ENCODE measurements around the gene CDC14A. TPM values are rescaled to one million over a fixed set of nuclear protein-coding genes. Genes with fewer than 3 reads are reported as not detected.

CDC14A gene
- total and polyA plus RNA-seq, 5 experiments from 2014 or later: 17.1 to 63.4 (median 31.5) TPM

- H3K36me3 Mint-ChIP-seq: peaks cover 24 to 73% (median 42%) of the 10 kb centered on the region in 3 donors
- H3K4me3 Mint-ChIP-seq: no peak overlapping the region
- ATAC-seq: no peak
- no peaks in the 10 kb centered on the region for H3K9me3 Mint-ChIP-seq
- H3K27me3 Mint-ChIP-seq: no peaks in the 10 kb centered on the region
- peaks cover 0 to 13% (median 9%) of the 10 kb centered on the region in 4 donors for H3K4me1 Mint-ChIP-seq
- POLR2A ChIA-PET: no interaction called here
- DNase-seq: no peak
- H3K27ac Mint-ChIP-seq: peak overlapping the region in 3 of 10 donors; percentile 10 to 33 (median 20)
Observed at GRCh38 chr1:100481303-100481702, 129.0 kb downstream of the CDC14A start.

DNA sequence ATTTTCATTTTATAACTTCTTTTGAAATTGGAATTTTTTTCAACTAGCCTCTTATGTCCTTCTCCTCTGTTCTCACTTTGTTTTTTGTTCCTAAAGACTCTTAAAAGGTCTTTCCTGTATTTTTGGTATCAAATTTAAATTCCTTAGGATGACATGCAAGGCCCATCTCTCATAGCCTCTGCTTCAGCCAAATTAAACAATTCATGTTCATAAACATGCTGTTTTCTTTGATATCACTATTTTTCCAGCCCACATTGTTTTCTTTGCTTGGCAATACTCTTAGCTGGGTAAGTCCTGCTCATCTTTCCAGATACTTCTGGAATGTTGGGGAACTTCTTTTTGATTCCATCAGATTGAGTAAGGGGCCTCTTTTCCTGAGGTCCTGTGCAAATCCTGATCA lies 129.9 kb downstream of the CDC14A start:
- no peaks in the 10 kb centered on the region for H3K9me3 Mint-ChIP-seq
- POLR2A ChIA-PET: no interaction called here
- ATAC-seq (no peak), DNase-seq (no peak)
- H3K27ac Mint-ChIP-seq: no peak overlapping the region
- no peak overlapping the region for H3K4me3 Mint-ChIP-seq
- peaks cover 0 to 11% (median 9%) of the 10 kb centered on the region in 4 donors for H3K4me1 Mint-ChIP-seq
- peaks cover 24 to 76% (median 42%) of the 10 kb centered on the region in 3 donors for H3K36me3 Mint-ChIP-seq
- no peaks in the 10 kb centered on the region for H3K27me3 Mint-ChIP-seq

- no peak for ATAC-seq
- Mint-ChIP-seq H3K4me3 (no peak overlapping the region), H3K27ac (no peak overlapping the region), H3K9me3 (no peaks in the 10 kb centered on the region), H3K27me3 (no peaks in the 10 kb centered on the region), H3K36me3 (peaks cover 24 to 77% (median 42%) of the 10 kb centered on the region in 3 donors), H3K4me1 (peaks cover 0 to 8% (median 7%) of the 10 kb centered on the region in 4 donors)
- DNase-seq: no peak
- POLR2A ChIA-PET: no interaction called here
Observed at GRCh38 chr1:100482748-100483147, 130.4 kb downstream of the CDC14A start.

- no peak overlapping the region for H3K4me3 Mint-ChIP-seq
- H3K27me3 Mint-ChIP-seq: no peaks in the 10 kb centered on the region
- POLR2A ChIA-PET: no interaction called here
- peaks cover 0 to 8% (median 7%) of the 10 kb centered on the region in 4 donors for H3K4me1 Mint-ChIP-seq
- no peaks in the 10 kb centered on the region for H3K9me3 Mint-ChIP-seq
- no peak for ATAC-seq
- peaks cover 24 to 81% (median 42%) of the 10 kb centered on the region in 3 donors for H3K36me3 Mint-ChIP-seq
- DNase-seq: no peak
- no peak overlapping the region for H3K27ac Mint-ChIP-seq
Observed at GRCh38 chr1:100483230-100483629, 130.9 kb downstream of the CDC14A start.

- Mint-ChIP-seq H3K9me3 (no peaks in the 10 kb centered on the region), H3K4me3 (no peak overlapping the region), H3K36me3 (peaks cover 18 to 86% (median 41%) of the 10 kb centered on the region in 3 donors), H3K27ac (peak overlapping the region in 1 of 10 donors; percentile 19), H3K4me1 (peaks cover 0 to 4% (median 0%) of the 10 kb centered on the region in 4 donors), H3K27me3 (no peaks in the 10 kb centered on the region)
- DNase-seq (no peak), ATAC-seq (no peak)
- POLR2A ChIA-PET: no interaction called here
Observed at GRCh38 chr1:100485855-100486258, 133.6 kb downstream of the CDC14A start.

DNA sequence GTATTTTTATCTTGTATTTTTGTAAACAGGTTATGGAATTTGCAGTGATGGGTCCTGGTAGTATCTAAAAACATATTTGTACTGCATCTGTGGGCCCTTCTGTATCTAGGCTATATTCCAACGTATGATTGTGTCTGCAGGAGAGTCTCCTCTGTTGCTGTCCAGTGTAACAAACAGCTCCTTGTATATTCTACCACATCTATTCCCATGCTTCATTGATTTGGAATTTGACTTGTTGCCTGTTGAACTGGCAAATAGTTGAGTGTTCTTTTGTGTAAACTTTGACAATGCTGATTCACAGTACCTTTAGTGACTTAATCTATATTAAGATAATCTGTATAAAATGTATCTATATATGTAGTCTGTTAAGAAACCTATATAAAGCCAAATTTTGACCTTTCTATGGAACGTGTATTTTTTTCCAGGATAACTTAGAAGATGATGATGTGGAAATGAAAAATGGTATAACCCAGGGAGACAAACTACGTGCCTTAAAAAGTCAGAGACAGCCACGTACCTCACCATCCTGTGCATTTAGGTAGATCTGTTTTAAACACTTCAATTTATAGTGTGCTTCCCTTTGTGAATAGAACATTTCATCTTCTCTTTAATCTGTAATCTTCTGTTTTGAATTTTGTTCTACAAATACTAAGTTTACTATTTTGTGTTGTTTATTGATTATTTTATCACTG lies 142.2 kb downstream of the CDC14A start:
- POLR2A ChIA-PET: no interaction called here
- Mint-ChIP-seq H3K4me3 (no peak overlapping the region), H3K27me3 (no peaks in the 10 kb centered on the region), H3K9me3 (no peaks in the 10 kb centered on the region), H3K27ac (peak overlapping the region in 1 of 10 donors; percentile 58), H3K36me3 (peaks cover 10 to 80% (median 26%) of the 10 kb centered on the region in 3 donors), H3K4me1 (peaks cover 0 to 8% (median 1%) of the 10 kb centered on the region in 4 donors)
- no peak for DNase-seq
- ATAC-seq: no peak

DNA sequence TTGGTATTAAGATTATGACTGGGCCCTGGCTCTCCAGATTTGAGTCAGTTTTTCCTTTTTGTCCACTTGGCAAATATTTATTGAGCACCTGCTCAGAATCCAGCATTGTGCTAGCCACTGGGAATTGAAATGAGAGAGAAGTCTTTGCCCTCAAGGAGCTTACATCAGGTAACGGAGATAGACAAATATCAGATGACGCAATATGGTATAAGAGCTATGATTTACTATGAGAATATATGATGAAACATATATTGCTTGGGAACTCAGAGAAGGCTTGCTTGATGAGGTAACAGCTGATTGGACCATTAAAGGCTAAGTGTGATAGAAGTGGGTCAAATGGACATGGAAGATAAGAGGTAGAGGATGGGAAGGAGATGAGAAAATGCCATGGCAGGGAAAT lies 144.6 kb downstream of the CDC14A start:
- Mint-ChIP-seq H3K4me1 (peaks cover 0 to 8% (median 1%) of the 10 kb centered on the region in 4 donors), H3K27ac (peak overlapping the region in 1 of 10 donors; percentile 11), H3K9me3 (no peaks in the 10 kb centered on the region), H3K36me3 (peaks cover 12 to 88% (median 33%) of the 10 kb centered on the region in 3 donors), H3K4me3 (no peak overlapping the region), H3K27me3 (no peaks in the 10 kb centered on the region)
- ATAC-seq (no peak), DNase-seq (no peak)
- POLR2A ChIA-PET: no interaction called here

DNA sequence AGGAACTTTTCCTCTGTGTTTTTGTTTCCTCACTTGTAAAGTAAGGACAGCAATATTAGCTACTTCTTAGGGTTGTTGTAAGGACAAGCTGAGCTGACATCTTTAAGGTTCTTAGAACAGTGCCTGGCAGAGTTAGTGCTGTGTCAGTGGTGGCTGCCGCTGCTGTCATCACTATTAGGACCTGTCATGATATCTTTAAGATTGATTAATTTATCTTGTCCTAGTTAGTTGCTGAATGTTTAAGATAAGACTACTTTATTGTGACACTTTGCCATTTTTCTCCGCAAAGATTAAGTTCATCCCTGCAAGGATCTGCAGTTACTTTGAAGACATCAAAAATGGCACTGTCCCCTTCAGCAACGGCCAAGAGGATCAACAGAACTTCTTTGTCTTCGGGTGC lies 145.5 kb downstream of the CDC14A start:
- peaks cover 12 to 89% (median 35%) of the 10 kb centered on the region in 3 donors for H3K36me3 Mint-ChIP-seq
- H3K4me3 Mint-ChIP-seq: no peak overlapping the region
- ATAC-seq (no peak), DNase-seq (no peak)
- no peak overlapping the region for H3K27ac Mint-ChIP-seq
- H3K27me3 Mint-ChIP-seq: no peaks in the 10 kb centered on the region
- POLR2A ChIA-PET: interaction anchor here (0.6 kb wide), 1 partner anchor 284 kb away, joined by 3 read pairs; no protein-coding TSS in a partner anchor
- H3K9me3 Mint-ChIP-seq: no peaks in the 10 kb centered on the region
- H3K4me1 Mint-ChIP-seq: peaks cover 0 to 5% (median 0%) of the 10 kb centered on the region in 4 donors

DNA sequence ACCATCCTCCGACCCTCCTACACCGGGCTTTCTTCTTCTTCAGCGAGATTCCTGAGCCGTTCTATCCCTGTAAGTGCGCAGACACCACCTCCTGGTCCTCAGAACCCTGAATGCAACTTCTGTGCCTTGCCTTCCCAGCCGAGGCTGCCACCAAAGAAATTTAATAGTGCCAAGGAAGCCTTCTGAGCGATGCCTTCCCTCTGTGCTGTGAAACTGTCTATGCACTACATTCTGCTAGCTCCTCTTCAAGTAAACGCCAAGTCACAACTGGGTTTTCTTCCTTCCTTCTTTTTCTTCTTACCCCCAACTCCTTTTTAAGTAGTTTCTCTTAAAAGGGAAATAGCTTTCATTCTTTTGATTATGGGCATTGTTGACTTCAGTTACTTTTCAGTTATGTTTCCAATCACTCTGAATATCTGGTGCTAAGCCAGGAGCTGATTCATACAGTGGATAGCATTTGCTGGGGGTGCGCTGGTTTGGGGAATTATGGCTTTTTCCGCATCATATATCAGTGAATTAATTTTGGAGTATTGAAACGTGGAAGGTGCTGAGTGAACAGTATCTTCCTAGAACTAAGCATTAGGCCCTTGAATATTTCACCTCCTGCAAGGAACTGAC lies 147.0 kb downstream of the CDC14A start:
- POLR2A ChIA-PET: no interaction called here
- DNase-seq: no peak
- Mint-ChIP-seq H3K27me3 (no peaks in the 10 kb centered on the region), H3K36me3 (peaks cover 12 to 93% (median 44%) of the 10 kb centered on the region in 3 donors), H3K4me1 (peaks cover 0 to 5% (median 1%) of the 10 kb centered on the region in 4 donors), H3K27ac (peak overlapping the region in 4 of 10 donors; percentile 12 to 58 (median 48)), H3K4me3 (no peak overlapping the region), H3K9me3 (no peaks in the 10 kb centered on the region)
- ATAC-seq: no peak

GRCh38 chr1:100502052-100502792 lies 149.9 kb downstream of the CDC14A start:
- DNase-seq: no peak
- Mint-ChIP-seq H3K9me3 (no peaks in the 10 kb centered on the region), H3K4me1 (peaks cover 0 to 12% (median 4%) of the 10 kb centered on the region in 4 donors), H3K27ac (peak overlapping the region in 1 of 10 donors; percentile 7), H3K27me3 (no peaks in the 10 kb centered on the region), H3K4me3 (no peak overlapping the region), H3K36me3 (peaks cover 15 to 85% (median 48%) of the 10 kb centered on the region in 3 donors)
- ATAC-seq: no peak
- POLR2A ChIA-PET: no interaction called here

DNA sequence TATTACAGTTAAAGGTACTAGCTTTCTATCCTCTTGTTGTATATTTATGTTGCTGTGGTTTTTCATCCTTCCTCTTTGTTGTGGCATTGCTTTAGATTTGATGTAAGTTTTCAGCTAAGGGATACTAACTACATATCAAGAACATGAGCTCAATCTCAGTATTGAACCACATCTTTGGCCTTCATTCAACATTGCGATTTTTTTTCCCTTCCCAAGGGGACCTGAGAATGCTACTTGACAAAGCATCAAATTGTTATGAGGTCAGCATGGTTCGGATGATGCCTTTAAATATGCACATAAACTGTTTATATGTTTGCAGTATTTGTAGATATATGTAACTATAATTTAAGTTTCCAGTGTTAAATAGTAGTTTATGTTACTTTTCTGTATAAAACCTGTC lies 153.9 kb downstream of the CDC14A start:
- Mint-ChIP-seq H3K9me3 (no peaks in the 10 kb centered on the region), H3K4me1 (peaks cover 0 to 15% (median 8%) of the 10 kb centered on the region in 4 donors), H3K27me3 (no peaks in the 10 kb centered on the region), H3K27ac (peak overlapping the region in 1 of 10 donors; percentile 37), H3K4me3 (no peak overlapping the region), H3K36me3 (peaks cover 4 to 46% (median 24%) of the 10 kb centered on the region in 3 donors)
- DNase-seq (no peak), ATAC-seq (no peak)
- POLR2A ChIA-PET: no interaction called here

- Mint-ChIP-seq H3K36me3 (peaks cover 0 to 28% (median 8%) of the 10 kb centered on the region in 3 donors), H3K27ac (no peak overlapping the region), H3K9me3 (no peaks in the 10 kb centered on the region), H3K27me3 (no peaks in the 10 kb centered on the region), H3K4me3 (no peak overlapping the region), H3K4me1 (peaks cover 0 to 14% (median 8%) of the 10 kb centered on the region in 4 donors)
- ATAC-seq (no peak), DNase-seq (no peak)
- POLR2A ChIA-PET: no interaction called here
Observed at GRCh38 chr1:100510451-100510850, 158.1 kb downstream of the CDC14A start.

DNA sequence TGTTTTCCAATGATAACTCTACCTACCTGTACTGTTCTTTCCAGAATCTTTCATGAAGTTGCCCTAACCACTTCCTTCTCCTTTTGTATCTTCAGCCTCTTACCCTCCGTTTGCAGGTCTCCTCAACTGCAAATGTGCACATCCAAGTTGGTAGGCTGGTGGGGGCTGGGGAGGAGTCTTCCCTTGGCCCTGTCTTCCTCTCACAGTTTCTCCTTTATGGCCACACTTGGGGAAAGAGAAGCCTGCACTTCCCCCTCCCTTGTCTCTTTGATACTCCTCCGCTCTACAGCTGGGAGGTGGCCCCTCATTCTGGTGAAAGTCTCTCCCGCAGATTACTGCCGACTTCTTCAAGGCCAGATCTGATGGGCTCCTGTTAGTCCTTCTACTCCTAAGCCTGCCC lies 158.8 kb downstream of the CDC14A start:
- no peak overlapping the region for H3K4me3 Mint-ChIP-seq
- no peak for DNase-seq
- H3K4me1 Mint-ChIP-seq: peaks cover 0 to 12% (median 6%) of the 10 kb centered on the region in 4 donors
- no peak overlapping the region for H3K27ac Mint-ChIP-seq
- POLR2A ChIA-PET: no interaction called here
- H3K27me3 Mint-ChIP-seq: no peaks in the 10 kb centered on the region
- H3K9me3 Mint-ChIP-seq: no peaks in the 10 kb centered on the region
- peaks cover 0 to 26% (median 5%) of the 10 kb centered on the region in 3 donors for H3K36me3 Mint-ChIP-seq
- no peak for ATAC-seq

Measured in naive thymus-derived CD8-positive, alpha-beta T cell (primary cell).